Neural crest cell (in vitro differentiated cells): ENCODE data around the gene A2ML1. TPM values are rescaled to one million over a fixed set of nuclear protein-coding genes. Genes with fewer than 3 reads are reported as not detected.
A peak's percentile ranks its signal among the peaks of the same experiment; 100 is the strongest.
"Not testable (repeated sequence)": the region's sequence is repeated elsewhere in the genome, so short reads cannot be mapped to it uniquely, and the experiment has no call there.

Experiments used
- DNase-seq: peaks from one replicate; pipeline ENCODE4 v3.0.0; 2021; ENCODE audit warnings: low read depth, mixed read lengths, low spot score
- H3K27ac Mint-ChIP-seq: one replicate; pipeline ENCODE4 v1.8.0; 2021; ENCODE audit warnings: mild to moderate bottlenecking, mixed read lengths; ENCODE audit not compliant: unreplicated experiment
- H3K27me3 Mint-ChIP-seq: 2 replicates; pipeline ENCODE4 v1.8.0; 2021; ENCODE audit warnings: low read depth, mild to moderate bottlenecking, mixed read lengths
- H3K36me3 Mint-ChIP-seq: 2 replicates; pipeline ENCODE4 v1.8.0; 2021; ENCODE audit warnings: low read depth, mild to moderate bottlenecking, mixed read lengths
- H3K4me1 Mint-ChIP-seq: 2 replicates; pipeline ENCODE4 v1.8.0; 2021; ENCODE audit warnings: mixed read lengths
- H3K4me3 Mint-ChIP-seq: one replicate; pipeline ENCODE4 v1.8.0; 2021; ENCODE audit warnings: mild to moderate bottlenecking, mixed read lengths
- H3K9me3 Mint-ChIP-seq: 2 replicates; pipeline ENCODE4 v1.8.0; 2021; ENCODE audit warnings: mixed read lengths
- total RNA-seq: library from RNA; stranded (reverse); gene quantifications from 2 replicates; pipeline ENCODE4 v1.2.1, GENCODE V29; 2021
- TF ChIP-seq, protein P1 (sequence below): fragments of 200-600 bp; sonication (generic); conservative IDR thresholded peaks from 2 replicates; pipeline ENCODE4 v1.5.0; 2021; ENCODE audit warnings: antibody characterized with exemption, mild to moderate bottlenecking

A2ML1 gene
- total RNA-seq, 1 donor from 2014 or later = not detected

DNA sequence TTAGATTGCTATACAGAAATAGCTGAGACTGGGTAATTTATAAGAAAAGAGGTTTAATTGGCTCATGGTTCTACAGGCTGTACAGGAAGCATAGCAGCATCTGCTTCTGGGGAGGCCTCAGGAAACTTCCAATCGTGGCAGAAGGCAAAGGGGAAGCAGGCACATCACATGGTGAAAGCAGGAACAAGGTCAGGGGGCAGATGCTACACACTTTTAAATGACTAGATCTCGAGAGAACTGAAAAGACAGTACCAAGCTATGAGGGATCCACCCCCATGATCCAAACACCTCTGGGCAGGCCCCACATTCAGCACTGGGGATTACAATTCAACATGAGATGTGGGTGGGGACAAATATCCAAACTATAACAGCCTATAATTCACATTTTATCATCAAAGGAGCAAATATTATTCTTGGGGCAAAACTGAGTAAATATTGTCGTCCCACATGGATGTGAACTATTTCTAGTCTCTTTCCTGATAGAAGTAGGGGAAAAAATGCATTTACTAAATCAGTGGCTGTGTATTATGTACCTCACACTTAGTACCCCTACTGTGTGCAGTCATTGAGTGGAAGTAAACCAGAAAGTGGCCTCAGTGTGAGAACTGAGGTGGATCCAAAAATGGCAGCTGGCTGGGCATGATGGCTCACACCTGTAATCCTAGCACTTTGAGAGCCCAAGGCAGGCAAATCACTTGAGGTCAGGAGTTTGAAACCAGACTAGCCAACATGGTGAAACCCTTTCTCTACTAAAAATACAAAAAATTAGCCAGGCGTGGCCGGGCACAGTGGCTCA lies 25.4 kb upstream of the A2ML1 start:
- Mint-ChIP-seq H3K9me3 (no peaks in the 10 kb centered on the region), H3K36me3 (peaks cover 20% of the 10 kb centered on the region), H3K27me3 (no peaks in the 10 kb centered on the region), H3K27ac (peak overlapping the region; percentile 69), H3K4me1 (no peaks in the 10 kb centered on the region), H3K4me3 (no peak overlapping the region)
- TF ChIP-seq, protein P1, sequence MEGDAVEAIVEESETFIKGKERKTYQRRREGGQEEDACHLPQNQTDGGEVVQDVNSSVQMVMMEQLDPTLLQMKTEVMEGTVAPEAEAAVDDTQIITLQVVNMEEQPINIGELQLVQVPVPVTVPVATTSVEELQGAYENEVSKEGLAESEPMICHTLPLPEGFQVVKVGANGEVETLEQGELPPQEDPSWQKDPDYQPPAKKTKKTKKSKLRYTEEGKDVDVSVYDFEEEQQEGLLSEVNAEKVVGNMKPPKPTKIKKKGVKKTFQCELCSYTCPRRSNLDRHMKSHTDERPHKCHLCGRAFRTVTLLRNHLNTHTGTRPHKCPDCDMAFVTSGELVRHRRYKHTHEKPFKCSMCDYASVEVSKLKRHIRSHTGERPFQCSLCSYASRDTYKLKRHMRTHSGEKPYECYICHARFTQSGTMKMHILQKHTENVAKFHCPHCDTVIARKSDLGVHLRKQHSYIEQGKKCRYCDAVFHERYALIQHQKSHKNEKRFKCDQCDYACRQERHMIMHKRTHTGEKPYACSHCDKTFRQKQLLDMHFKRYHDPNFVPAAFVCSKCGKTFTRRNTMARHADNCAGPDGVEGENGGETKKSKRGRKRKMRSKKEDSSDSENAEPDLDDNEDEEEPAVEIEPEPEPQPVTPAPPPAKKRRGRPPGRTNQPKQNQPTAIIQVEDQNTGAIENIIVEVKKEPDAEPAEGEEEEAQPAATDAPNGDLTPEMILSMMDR = no peak
- no peak for DNase-seq

DNA sequence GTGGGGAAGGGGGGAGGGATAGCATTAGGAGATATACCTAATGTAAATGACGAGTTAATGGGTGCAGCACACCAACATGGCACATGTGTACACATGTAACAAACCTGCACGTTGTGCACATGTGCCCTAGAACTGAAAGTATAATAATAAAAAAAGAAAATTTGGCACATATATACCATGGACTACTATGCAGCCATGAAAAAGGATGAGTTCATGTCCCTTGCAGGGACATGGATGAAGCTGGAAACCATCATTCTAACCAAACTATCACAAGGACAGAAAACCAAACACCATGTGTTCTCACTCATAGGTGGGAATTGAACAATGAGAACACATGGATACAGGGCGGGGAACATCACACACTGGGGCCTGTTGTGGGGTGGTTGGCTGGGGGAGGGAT lies 21.2 kb upstream of the A2ML1 start:
- DNase-seq, H3K4me1 Mint-ChIP-seq, H3K4me3 Mint-ChIP-seq, H3K27ac Mint-ChIP-seq, H3K9me3 Mint-ChIP-seq, H3K27me3 Mint-ChIP-seq: not testable (repeated sequence)
- H3K36me3 Mint-ChIP-seq = peaks cover 10% of the 10 kb centered on the region

DNA sequence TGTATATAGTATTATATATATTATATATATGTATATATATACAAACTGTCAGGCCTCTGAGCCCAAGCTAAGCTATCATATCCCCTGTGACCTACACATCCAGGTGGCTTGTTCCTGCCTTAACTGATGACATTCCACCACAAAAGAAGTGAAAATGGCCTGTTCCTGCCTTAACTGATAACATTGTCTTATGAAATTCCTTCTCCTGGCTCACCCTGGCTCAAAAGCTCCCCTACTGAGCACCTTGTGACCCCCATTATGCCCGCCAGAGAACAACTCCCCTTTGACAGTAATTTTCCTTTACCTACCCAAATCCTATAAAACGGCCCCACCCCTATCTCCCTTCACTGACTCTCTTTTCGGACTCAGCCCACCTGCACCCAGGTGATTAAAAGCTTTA lies 17.6 kb upstream of the A2ML1 start:
- not testable (repeated sequence) for H3K4me1 Mint-ChIP-seq, H3K9me3 Mint-ChIP-seq, H3K27me3 Mint-ChIP-seq, H3K4me3 Mint-ChIP-seq, DNase-seq, H3K36me3 Mint-ChIP-seq, H3K27ac Mint-ChIP-seq

DNA sequence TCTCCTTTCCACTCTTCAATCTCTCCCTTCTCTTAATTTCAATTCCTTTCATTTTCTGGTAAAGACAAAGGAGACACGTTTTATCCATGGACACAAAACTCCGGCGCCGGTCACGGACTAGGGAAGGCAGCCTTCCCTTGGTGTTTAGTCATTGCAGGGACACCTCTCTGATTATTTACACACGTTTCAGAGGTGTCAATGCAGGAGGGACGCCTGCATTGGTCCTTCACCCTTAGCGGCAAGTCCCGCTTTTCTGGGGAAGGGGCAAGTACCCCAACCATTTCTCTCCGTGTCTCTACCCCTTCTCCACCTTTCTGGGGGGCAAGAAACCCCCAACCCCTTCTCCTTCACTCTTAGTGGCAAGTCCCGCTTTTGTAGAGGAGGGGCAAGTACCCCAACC lies 16.9 kb upstream of the A2ML1 start:
- not testable (repeated sequence) for H3K4me1 Mint-ChIP-seq, DNase-seq, H3K36me3 Mint-ChIP-seq

DNA sequence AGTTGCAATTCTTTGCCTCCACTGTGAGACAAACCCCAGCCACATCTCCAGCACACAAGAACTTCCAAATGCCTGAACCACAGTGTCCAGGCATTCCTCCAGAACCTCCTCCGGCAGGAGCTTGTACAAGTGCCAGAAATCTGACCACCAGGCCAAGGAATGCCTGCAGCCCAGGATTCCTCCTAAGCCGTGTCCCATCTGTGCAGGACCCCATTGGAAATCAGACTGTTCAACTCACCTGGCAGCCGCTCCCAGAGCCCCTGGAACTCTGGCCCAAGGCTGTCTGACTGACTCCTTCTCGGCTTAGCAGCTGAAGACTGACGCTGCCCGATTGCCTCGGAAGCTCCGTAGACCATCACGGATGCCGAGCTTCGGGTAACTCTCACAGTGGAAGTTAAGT lies 15.3 kb upstream of the A2ML1 start:
- not testable (repeated sequence) for DNase-seq, H3K36me3 Mint-ChIP-seq, H3K9me3 Mint-ChIP-seq, H3K4me3 Mint-ChIP-seq, H3K27me3 Mint-ChIP-seq, H3K4me1 Mint-ChIP-seq, H3K27ac Mint-ChIP-seq

More for the DNA sequence above, 16.9 kb upstream of the A2ML1 start:
- peak overlapping the region; percentile 65 for H3K27ac Mint-ChIP-seq
- not testable (repeated sequence) for H3K27me3 Mint-ChIP-seq, H3K9me3 Mint-ChIP-seq, H3K4me3 Mint-ChIP-seq

DNA sequence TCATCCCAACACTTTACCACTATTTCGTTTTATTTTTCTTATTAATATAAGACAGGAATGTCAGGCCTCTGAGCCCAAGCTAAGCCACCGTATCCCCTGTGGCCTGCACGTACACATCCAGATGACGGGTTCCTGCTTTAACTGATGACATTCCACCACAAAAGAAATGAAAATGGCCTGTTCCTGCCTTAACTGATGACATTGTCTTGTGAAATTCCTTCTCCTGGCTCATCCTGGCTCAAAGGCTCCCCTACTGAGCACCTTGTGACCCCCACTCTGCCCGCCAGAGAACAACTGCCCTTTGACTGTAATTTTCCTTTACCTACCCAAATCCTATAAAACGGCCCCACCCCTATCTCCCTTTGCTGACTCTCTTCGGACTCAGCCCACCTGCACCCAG lies 12.3 kb upstream of the A2ML1 start:
- H3K36me3 Mint-ChIP-seq, H3K9me3 Mint-ChIP-seq, H3K4me1 Mint-ChIP-seq, DNase-seq, H3K27me3 Mint-ChIP-seq, H3K4me3 Mint-ChIP-seq, H3K27ac Mint-ChIP-seq: not testable (repeated sequence)

DNA sequence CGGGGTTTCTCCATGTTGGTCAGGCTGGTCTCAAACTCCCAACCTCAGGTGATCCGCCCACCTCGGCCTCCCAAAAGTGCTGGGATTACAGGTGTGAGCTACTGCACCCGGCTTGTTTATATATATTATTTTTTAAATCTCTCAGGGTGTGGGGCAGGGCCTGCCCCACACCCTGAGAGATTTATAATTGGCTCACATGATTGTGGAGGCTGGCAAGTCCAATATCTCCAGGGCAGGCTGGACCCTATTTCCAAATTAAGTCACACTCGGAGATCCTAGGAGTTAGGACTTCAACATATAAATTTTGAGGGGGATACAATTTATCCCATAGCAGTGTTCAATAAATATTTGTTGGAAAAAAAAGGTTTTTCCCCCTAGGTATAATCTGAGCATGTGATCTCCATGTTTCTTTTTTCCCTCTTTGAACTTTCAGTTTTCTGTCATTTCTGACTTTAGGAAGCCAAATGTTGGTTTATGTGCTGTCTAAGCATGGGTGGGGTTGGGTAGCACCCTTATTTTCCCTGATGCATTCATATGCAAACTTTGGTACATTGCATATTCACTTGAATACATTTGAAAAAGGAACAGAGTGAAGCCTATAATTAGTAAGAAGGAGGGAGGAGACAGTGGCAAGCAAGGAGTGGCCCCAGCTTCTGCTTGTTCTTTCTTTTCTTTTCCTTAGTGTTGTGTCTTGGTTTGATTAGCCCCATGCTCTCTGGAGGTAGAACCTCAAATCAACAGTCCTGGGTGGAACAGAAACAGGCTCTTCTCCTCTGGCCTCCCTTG lies 8.7 kb upstream of the A2ML1 start:
- H3K27ac Mint-ChIP-seq = no peak overlapping the region
- DNase-seq = no peak
- no peaks in the 10 kb centered on the region for H3K4me1 Mint-ChIP-seq
- peaks cover 3% of the 10 kb centered on the region for H3K27me3 Mint-ChIP-seq
- H3K9me3 Mint-ChIP-seq = no peaks in the 10 kb centered on the region
- H3K4me3 Mint-ChIP-seq = no peak overlapping the region
- no peaks in the 10 kb centered on the region for H3K36me3 Mint-ChIP-seq
- TF ChIP-seq, protein P1 = no peak

DNA sequence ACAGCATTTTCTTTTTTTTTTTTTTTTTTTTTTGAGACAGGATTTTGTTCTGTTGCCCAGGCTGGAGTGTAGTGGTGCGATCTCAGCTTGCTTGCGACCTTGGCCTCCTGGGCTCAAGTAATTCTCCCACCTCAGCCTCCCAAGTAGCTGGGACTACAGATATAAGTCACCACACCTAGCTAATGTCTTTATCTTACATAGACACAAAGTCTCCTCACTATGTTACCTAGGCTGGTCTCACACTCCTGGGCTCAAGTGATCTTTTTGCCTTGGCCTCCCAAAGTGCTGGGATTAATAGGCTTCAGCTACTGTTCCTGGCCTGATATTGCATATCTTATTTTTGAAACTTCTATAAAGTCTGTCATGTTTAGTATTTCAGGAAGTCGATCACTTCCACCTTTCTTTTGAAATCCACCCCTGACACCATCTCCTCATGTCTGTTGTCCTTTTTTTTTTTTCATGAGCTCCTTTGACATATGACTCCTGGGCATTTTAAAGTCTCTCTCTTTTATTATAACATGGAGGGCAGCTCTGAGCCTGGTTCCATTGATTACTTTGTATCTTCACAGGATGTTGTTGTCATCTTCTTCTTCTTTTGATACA lies 5.9 kb upstream of the A2ML1 start:
- TF ChIP-seq, protein P1 = no peak
- Mint-ChIP-seq H3K4me1 (no peaks in the 10 kb centered on the region), H3K9me3 (no peaks in the 10 kb centered on the region), H3K27me3 (no peaks in the 10 kb centered on the region), H3K4me3 (no peak overlapping the region), H3K36me3 (no peaks in the 10 kb centered on the region), H3K27ac (no peak overlapping the region)
- no peak for DNase-seq
